Activated CD8-positive, alpha-beta memory T cell treated with anti-CD3 and anti-CD28 coated beads for 36 hours (primary cell): ENCODE measurements around the gene ROR2. TPM values are rescaled to one million over a fixed set of nuclear protein-coding genes. Genes with fewer than 3 reads are reported as not detected.

ENCODE experiments used
- CTCF ChIA-PET: fragments of 350-600 bp; sonication (Branson Sonifier 250); formaldehyde crosslinking; loops from one replicate; lab custom pipeline; 2021; ENCODE audit warnings: antibody characterized with exemption; lab: Charles Lee
- POLR2A ChIA-PET: fragments of 350-600 bp; sonication (Branson Sonifier 250); formaldehyde crosslinking; loops from one replicate; lab custom pipeline; 2021; ENCODE audit warnings: antibody characterized with exemption; lab: Charles Lee
- total RNA-seq, 2 experiments: library from RNA; stranded (reverse); gene quantifications; one replicate each; pipeline ENCODE4 v1.2.3, GENCODE V29; 2021

ROR2 gene
- total RNA-seq, 2 experiments from 2014 or later = not detected

GRCh38 chr9:91907484-91908292 is 42.3 kb downstream of the ROR2 start:
- CTCF ChIA-PET = no interaction called here
- POLR2A ChIA-PET = no interaction called here

DNA sequence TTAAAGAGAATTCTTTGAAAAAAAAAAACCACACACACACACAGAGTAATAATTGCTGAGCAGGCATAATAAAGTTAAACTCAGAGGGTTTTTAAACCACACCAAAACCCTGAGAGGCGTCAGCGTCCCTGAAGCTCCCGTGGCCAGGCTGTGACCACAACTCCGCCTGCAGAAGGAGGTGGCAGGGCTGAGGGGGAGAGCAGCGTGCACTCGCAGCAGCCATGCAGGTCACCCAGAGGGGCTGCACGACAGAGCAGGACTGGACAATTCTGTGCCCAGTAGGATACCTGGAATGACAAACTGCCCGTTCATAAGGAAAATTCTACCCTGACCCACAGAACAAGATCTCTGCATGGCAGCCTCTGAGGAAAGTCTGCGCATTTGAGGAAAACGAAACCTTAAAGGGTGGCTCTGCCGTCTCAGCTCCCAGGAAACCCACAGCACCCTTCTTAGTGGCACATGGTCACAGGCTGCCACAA is 44.0 kb downstream of the ROR2 start:
- ChIA-PET POLR2A (interaction anchor here (0.7 kb wide), 1 partner anchor 12 kb away, joined by 3 read pairs; no protein-coding TSS in a partner anchor), CTCF (no interaction called here)

GRCh38 chr9:91905237-91905650 is 44.8 kb downstream of the ROR2 start:
- ChIA-PET CTCF (no interaction called here), POLR2A (interaction anchor here (0.7 kb wide), 1 partner anchor 13 kb away, joined by 3 read pairs; no protein-coding TSS in a partner anchor)

GRCh38 chr9:91904588-91905236 is 45.3 kb downstream of the ROR2 start:
- POLR2A ChIA-PET = no interaction called here
- CTCF ChIA-PET = no interaction called here

DNA sequence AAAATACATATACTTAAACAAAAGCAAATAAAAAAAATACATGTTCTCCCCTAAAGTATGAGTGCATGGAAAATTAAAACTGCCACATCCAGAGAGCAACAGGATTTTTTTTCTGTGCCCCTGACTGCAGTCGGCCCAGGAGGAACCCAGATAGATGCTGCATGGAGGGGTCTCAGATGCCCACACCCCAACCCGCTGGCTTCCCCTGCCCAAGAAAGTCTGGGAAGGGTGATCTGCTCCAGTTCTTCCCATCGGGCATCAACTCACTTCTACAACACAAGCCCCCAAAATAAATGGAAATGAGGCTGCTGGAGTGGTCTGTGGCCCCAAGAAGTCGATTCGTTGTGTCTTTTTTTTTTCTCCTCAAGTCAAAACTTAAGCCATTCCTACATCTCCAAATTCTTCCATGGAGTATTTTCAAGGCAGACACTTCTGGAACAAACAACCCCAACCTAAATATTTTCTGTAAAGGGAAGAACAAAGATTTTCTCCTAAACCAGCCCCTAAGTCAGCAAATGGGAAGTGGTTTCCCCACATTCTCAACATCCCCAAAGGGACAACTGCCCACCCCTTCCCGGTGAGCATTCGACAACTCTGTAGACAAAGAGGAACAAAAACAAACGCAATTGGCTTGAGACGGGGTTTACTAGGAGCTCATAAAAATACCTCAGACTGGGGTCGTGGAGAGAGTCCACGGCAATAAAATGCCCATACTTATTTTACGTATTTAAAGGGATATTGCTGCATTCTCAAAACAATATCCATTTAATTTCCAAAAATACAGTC is 46.7 kb downstream of the ROR2 start:
- ChIA-PET POLR2A (no interaction called here), CTCF (no interaction called here)

- ChIA-PET CTCF (no interaction called here), POLR2A (no interaction called here)
These were observed 47.4 kb downstream of the ROR2 start for GRCh38 chr9:91902475-91903125.

GRCh38 chr9:91900797-91901177 is 49.2 kb downstream of the ROR2 start:
- POLR2A ChIA-PET = no interaction called here
- CTCF ChIA-PET = no interaction called here

DNA sequence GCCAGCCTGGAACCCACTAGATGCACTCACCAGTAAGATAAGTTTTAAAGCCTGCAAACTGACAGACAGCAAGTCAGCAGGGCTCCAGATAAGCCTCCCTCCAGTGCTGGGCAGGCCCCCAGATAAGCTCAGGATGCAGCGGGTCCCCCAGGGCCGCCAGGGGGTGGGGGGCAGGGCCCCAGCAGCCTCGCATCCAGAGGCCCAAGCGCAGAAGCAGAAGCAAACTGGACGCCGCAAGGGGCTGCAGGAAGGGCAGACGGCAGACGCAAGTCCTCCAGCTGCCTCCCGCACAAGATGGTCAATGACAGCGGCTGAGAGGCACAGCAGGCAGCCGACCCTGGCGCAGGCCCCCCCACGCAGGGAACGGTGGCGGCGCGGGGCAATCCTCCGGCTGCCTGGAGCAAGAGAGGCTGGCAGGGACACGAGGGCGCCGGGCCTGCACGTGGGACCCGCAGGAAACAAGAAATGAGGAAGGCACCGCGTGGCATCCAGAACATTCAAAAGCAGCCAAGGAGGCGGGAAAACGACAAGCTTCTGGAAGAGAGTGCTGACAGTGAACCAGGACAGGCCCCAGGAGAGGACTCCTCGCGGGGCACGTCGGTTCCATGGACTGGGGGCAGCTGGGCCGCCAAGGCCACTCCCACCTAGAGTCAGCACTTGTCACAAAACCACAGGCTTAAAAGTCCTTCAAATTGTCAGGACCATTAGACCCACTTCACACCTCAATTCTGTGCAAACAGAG is 49.8 kb downstream of the ROR2 start:
- CTCF ChIA-PET = no interaction called here
- POLR2A ChIA-PET = no interaction called here

GRCh38 chr9:91899594-91899993 is 50.4 kb downstream of the ROR2 start:
- ChIA-PET POLR2A (no interaction called here), CTCF (no interaction called here)

DNA sequence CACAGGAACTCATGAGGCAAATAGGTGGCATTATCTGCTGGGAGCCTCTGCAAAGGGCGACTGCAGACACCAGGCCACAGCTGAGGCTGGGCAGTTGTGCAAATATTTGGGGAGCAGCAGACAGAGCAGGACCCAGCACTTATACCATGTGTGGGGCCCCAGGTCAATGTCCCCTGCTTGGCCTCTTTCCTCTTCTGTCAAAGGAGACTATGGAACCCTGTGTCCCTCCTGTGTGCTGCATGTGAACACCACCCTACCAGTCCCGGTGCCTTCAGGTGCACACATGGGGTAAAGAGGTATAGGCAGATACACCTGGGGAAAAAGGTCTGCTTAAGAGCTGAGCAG is 50.8 kb downstream of the ROR2 start:
- POLR2A ChIA-PET = no interaction called here

DNA sequence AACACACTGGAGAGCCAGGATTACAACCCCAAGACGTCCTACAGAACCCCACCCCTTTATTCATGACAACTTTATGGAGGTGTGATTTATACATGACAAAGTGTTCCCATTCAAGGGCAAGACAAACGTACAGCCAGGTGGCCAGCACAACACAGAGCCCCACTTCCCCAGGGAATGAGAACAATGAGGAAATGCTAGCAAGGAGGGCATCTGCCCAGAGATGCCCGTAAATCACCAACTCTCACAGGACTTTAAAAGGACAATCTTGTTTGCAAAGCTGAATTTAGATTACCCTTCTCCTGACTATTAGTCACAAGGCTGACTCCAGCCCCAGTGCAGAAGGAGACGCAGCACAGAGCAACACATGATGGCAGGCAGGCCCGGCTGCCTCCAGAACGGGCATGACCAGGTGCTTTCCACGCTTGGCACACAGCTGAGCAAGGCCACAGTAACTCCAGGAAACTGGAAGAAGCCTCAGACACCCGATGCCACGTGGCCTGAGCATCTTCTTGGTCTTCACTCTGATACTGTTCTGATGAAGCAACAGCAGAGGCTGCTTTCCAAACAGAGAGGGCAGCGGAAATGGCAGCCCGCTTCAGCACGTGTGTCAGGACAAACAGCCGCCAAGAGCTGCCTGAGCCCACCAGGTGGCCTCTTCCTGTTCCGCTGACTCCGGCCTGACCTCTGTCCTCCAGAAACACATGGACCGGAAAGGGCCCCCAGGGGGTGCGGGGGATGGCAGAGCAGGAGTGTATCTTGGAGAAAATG is 51.4 kb downstream of the ROR2 start:
- CTCF ChIA-PET = no interaction called here
- POLR2A ChIA-PET = no interaction called here

More for the DNA sequence above, 50.8 kb downstream of the ROR2 start:
- CTCF ChIA-PET = no interaction called here

DNA sequence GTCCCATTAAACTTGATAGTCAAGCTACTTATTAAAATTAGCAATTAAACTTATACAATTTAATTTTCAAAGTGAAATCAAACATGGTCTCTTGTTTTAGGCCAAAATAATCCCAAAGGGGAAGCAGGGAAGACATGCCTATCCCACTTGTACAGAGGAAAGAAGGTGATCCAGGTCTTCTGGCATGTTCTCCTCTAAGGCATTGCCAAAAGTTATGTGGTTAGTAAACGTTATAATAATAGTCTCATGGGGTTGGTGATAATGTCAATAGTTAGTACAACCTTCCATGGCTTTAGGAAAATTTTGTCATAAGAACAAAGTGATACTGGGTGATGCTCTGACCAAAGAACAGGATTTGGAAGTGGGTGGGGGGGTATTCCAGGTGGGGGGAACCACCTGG is 52.8 kb downstream of the ROR2 start:
- CTCF ChIA-PET = no interaction called here
- POLR2A ChIA-PET = no interaction called here

DNA sequence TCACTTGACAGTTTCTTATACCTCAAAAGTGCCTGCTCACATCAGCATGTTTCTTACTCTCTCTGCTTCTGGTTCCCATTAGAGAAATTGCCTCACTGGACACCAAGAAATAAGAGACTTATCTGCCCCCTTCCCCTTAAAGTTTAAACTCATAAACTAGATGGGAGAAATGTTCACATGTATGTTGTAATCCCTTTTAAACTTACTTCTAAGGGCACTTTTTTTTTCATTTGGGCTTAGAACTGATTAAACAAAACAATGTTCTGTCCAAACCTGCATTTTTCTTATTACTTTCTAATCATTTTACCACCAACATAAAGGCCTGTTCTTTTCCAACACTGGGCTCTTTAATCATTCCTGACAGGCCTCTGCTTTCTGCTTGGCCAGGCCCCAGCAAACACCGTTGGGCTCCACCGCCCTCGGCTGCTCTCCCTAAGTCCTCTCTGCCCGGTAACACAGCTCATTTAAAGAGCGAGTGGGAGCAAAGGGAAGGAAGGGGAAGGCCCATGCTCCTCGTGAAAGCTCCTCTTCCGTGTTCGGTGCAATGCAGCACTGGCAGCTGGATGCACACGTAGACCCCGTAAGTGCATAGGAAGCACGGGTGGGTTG is 53.4 kb downstream of the ROR2 start:
- CTCF ChIA-PET = no interaction called here
- POLR2A ChIA-PET = no interaction called here

DNA sequence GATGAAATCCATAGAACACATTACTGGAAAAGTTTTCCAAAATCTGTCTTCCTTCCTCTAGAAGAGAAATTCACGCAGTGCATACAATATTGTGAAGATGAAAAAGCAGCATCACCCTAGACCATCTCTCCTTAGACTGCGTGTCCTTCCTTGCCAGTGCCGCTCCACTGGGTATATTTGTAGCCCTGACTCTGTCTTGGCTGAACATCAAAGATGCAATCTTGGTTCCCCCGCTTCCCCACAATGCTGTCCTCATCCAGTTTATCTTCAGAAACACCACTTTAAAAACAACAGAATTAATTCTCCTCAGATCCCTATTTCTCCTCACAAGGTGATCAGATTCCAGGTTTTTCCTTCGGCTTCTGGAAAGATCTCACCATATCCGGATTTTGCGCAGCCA is 53.9 kb downstream of the ROR2 start:
- ChIA-PET CTCF (no interaction called here), POLR2A (no interaction called here)

- CTCF ChIA-PET = interaction anchor here (1.0 kb wide), 1 partner anchor 119 kb away, joined by 3 read pairs; no protein-coding TSS in a partner anchor
- POLR2A ChIA-PET = no interaction called here
These were observed 55.5 kb downstream of the ROR2 start for GRCh38 chr9:91894536-91894935.

DNA sequence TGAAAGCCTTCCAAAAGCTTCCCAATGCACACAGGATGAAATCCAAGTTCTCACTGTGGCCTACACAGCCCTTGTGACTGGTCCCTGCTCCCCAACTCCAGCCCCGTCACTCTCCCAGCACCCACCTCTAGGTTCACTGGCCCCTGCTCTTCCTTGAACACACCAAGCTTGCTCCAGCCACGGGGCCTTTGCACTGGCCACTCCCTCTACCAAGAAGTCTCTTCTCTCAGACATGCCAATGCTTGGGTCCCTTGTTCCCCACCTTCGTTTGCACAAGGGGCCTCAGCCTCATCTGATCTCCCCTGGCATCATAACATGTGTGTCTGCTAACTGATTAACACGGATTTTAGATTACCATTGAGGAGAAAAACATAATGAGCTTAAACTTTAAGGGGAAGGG is 56.0 kb downstream of the ROR2 start:
- CTCF ChIA-PET = interaction anchor here (1.0 kb wide), 1 partner anchor 118 kb away, joined by 3 read pairs; no protein-coding TSS in a partner anchor

DNA sequence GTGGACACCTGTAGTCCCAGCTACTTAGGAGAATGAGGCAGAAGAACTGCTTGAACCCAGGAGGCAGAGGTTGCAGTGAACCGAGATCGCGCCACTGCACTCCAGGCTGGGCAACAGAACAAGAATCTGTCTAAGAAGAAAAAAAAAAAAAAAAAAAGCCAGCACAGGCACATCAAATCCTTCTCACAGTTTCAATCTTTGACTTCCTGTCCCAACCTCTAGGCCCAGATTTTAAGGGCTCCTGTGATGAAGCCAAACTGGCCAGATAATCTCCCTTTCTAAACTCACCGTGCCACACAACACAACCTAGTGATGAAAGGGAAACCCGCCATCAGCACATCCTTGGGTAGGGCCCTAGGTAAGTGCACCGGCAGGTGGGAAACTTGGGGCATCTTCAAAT is 58.1 kb downstream of the ROR2 start:
- POLR2A ChIA-PET = no interaction called here
- CTCF ChIA-PET = no interaction called here

More for the DNA sequence above, 56.0 kb downstream of the ROR2 start:
- POLR2A ChIA-PET = no interaction called here

- ChIA-PET CTCF (no interaction called here), POLR2A (no interaction called here)
These were observed 59.4 kb downstream of the ROR2 start for GRCh38 chr9:91890662-91891061.
